Neural cell (in vitro differentiated cells): ENCODE measurements around the gene TOR4A. TPM values are rescaled to one million over a fixed set of nuclear protein-coding genes. Genes with fewer than 3 reads are reported as not detected.

Source experiments
- H2AFZ ChIP-seq: fragments of 200-600, 300-800 bp; sonication (generic), shearing (Covaris generic); 2 replicates; pipeline ENCODE4 v1.6.0; 2014; ENCODE audit warnings: low read depth, mild to moderate bottlenecking, antibody characterized with exemption, low read length, moderate library complexity
- H3F3A ChIP-seq: fragments of 200-600 bp; shearing (Covaris generic); 2 replicates; pipeline ENCODE4 v1.6.1; 2016; ENCODE audit warnings: mild to moderate bottlenecking, moderate library complexity, mixed read lengths, antibody characterized with exemption, low read length; ENCODE audit not compliant: insufficient read depth, poor library complexity, severe bottlenecking
- H3K27ac ChIP-seq: fragments of 200-600, 300-800 bp; sonication (generic), shearing (Covaris generic); 2 replicates; pipeline ENCODE4 v1.5.1; 2014; ENCODE audit warnings: mild to moderate bottlenecking, low read length, moderate library complexity
- H3K27me3 ChIP-seq: fragments of 300-800, 200-600 bp; sonication (generic), shearing (Covaris generic); 2 replicates; pipeline ENCODE4 v1.6.0; 2014; ENCODE audit warnings: mild to moderate bottlenecking, low read depth, low read length, moderate library complexity; ENCODE audit not compliant: insufficient read depth
- H3K36me3 ChIP-seq: fragments of 300-800, 200-600 bp; sonication (generic), shearing (Covaris generic); 2 replicates; pipeline ENCODE4 v1.5.1; 2014; ENCODE audit warnings: mild to moderate bottlenecking, antibody characterized with exemption, low read length, moderate library complexity; ENCODE audit not compliant: insufficient read depth
- H3K4me2 ChIP-seq: fragments of 300-800, 200-600 bp; sonication (generic), shearing (Covaris generic); 2 replicates; pipeline ENCODE4 v1.6.0; 2014; ENCODE audit warnings: mild to moderate bottlenecking, low read length
- H3K4me3 ChIP-seq: fragments of 300-800, 200-600 bp; sonication (generic), shearing (Covaris generic); 2 replicates; pipeline ENCODE4 v1.5.1; 2014; ENCODE audit warnings: mild to moderate bottlenecking, low read length, moderate library complexity
- H3K79me2 ChIP-seq: fragments of 200-600 bp; shearing (Covaris generic); replicated peaks from 2 replicates; pipeline ENCODE4 v1.6.0; 2014; ENCODE audit warnings: mild to moderate bottlenecking, low read length, moderate library complexity; ENCODE audit not compliant: insufficient read depth
- H3K9ac ChIP-seq: fragments of 300-800, 200-600 bp; sonication (generic), shearing (Covaris generic); 2 replicates; pipeline ENCODE4 v1.6.1; 2016; ENCODE audit warnings: mild to moderate bottlenecking, low read length, mixed read lengths
- H3K9me2 ChIP-seq: fragments of 200-600 bp; shearing (Covaris generic); 2 replicates; pipeline ENCODE4 v1.6.1; 2016; ENCODE audit warnings: mild to moderate bottlenecking, low read length, mixed read lengths; ENCODE audit not compliant: insufficient read depth
- H3K9me3 ChIP-seq: fragments of 200-600, 300-800 bp; sonication (generic), shearing (Covaris generic); 2 replicates; pipeline ENCODE4 v1.6.1; 2016; ENCODE audit warnings: mild to moderate bottlenecking, mixed run types, low read length, moderate library complexity, mixed read lengths
- H4K20me1 ChIP-seq: fragments of 200-600 bp; shearing (Covaris generic); 2 replicates; pipeline ENCODE4 v1.6.1; 2016; ENCODE audit warnings: mild to moderate bottlenecking, mixed run types; ENCODE audit not compliant: insufficient read depth
- CTCF ChIP-seq: fragments of 450-650 bp; IDR thresholded peaks from 2 replicates; pipeline ENCODE4 v1.5.1; 2014; ENCODE audit warnings: antibody characterized with exemption, mild to moderate bottlenecking, moderate library complexity; ENCODE audit not compliant: poor library complexity, severe bottlenecking
- EP300 ChIP-seq: fragments of 450-650 bp; conservative IDR thresholded peaks from 2 replicates; pipeline ENCODE4 v1.6.1; 2014; ENCODE audit warnings: antibody characterized with exemption, mild to moderate bottlenecking, moderate library complexity; ENCODE audit not compliant: poor library complexity, severe bottlenecking
- EZH2 ChIP-seq: fragments of 200-600, 300-800 bp; shearing (Covaris generic), sonication (generic); IDR thresholded peaks from 2 replicates; pipeline ENCODE4 v1.6.1; 2014; ENCODE audit warnings: antibody characterized with exemption, low read length, borderline replicate concordance, mild to moderate bottlenecking; ENCODE audit not compliant: insufficient read depth, poor library complexity, severe bottlenecking
- MXI1 ChIP-seq: fragments of 450-650 bp; conservative IDR thresholded peaks from 2 replicates; pipeline ENCODE4 v1.6.1; 2014; ENCODE audit warnings: antibody characterized with exemption, mild to moderate bottlenecking; ENCODE audit not compliant: poor library complexity, severe bottlenecking
- POLR2AphosphoS5 ChIP-seq: IDR thresholded peaks from 2 replicates; pipeline ENCODE4 v1.6.1; 2012
- RAD21 ChIP-seq: fragments of 450-650 bp; conservative IDR thresholded peaks from 2 replicates; pipeline ENCODE4 v1.6.1; 2014; ENCODE audit warnings: antibody characterized with exemption, mild to moderate bottlenecking, moderate library complexity
- SMC3 ChIP-seq: fragments of 450-650 bp; conservative IDR thresholded peaks from 2 replicates; pipeline ENCODE4 v1.6.1; 2014; ENCODE audit warnings: antibody characterized with exemption, mild to moderate bottlenecking, moderate library complexity; ENCODE audit not compliant: poor library complexity
- TAF1 ChIP-seq: IDR thresholded peaks from 2 replicates; pipeline ENCODE4 v1.6.1; 2012; ENCODE audit warnings: low read depth
- polyA plus RNA-seq: library from polyadenylated mRNA; depleted of rRNA; stranded (reverse); fragments of >200 nt; gene quantifications from 2 replicates; pipeline ENCODE4 v1.2.3, GENCODE V29; 2014
- TF ChIP-seq, protein P1 (sequence below): IDR thresholded peaks from 2 replicates; pipeline ENCODE4 v1.6.1; 2012; ENCODE audit warnings: borderline replicate concordance

The TOR4A gene
- polyA plus RNA-seq, 1 donor from 2014 or later, result 0.50 TPM

DNA sequence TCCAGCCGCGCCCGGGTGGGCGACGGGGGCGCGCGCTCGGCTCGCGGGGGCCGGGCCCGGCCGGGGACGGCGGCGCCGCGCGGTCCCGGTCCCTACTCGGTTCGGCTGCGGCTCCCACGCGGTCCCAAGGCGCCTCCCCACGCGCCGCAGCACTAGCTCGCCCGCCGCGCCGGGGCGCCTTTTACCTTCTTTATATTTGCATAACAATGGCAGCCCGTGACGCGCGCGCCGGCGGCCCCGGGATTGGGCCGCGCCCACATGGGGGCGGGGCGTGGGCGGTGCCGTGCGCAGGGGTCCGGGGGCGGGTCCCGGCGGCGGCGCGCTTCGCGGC, 24.6 kb downstream of the TOR4A start, which contains the start of gene NRARP:
Gene NRARP, minus strand, starts transcription at position 154 of the 331 bp plus-strand sequence. CDS start 343 bp downstream, outside the sequence.
- Histone ChIP-seq H4K20me1 (no peaks in the 10 kb centered on the region), H3K4me3 (peak within 1 kb of the TSS; percentile 85), H3K4me2 (no peak within 1 kb of the TSS), H3K79me2 (peaks cover 4% of the 10 kb centered on the region), H3K27ac (no peak within 1 kb of the TSS), H3F3A (no peaks in the 10 kb centered on the region), H2AFZ (no peak within 1 kb of the TSS), H3K36me3 (no peaks in the 10 kb centered on the region), H3K27me3 (no peaks in the 10 kb centered on the region), H3K9me2 (no peaks in the 10 kb centered on the region), H3K9ac (peak within 1 kb of the TSS; percentile 60), H3K9me3 (no peaks in the 10 kb centered on the region)
- TF ChIP-seq EZH2, result no peak
- TF ChIP-seq POLR2AphosphoS5, result peak; percentile 80
- TF ChIP-seq TAF1, result no peak

GRCh38 chr9:137302449-137303150, 25.1 kb downstream of the TOR4A start:
- Histone ChIP-seq H3K4me3 (peak overlapping the region; percentile 64), H3K27ac (no peak overlapping the region), H3K79me2 (peaks cover 4% of the 10 kb centered on the region), H4K20me1 (no peaks in the 10 kb centered on the region), H3F3A (no peaks in the 10 kb centered on the region), H3K9ac (peak overlapping the region; percentile 60), H3K9me3 (no peaks in the 10 kb centered on the region), H3K4me2 (no peak overlapping the region), H3K27me3 (no peaks in the 10 kb centered on the region), H3K36me3 (no peaks in the 10 kb centered on the region), H2AFZ (no peak overlapping the region), H3K9me2 (no peaks in the 10 kb centered on the region)
- TF ChIP-seq MXI1, result no peak
- TF ChIP-seq RAD21, result peak; percentile 30
- TF ChIP-seq TAF1, result no peak
- TF ChIP-seq CTCF, result peak; percentile 74
- TF ChIP-seq POLR2AphosphoS5, result no peak
- TF ChIP-seq EZH2, result no peak
- TF ChIP-seq SMC3, result peak; percentile 57
- TF ChIP-seq, protein P1, sequence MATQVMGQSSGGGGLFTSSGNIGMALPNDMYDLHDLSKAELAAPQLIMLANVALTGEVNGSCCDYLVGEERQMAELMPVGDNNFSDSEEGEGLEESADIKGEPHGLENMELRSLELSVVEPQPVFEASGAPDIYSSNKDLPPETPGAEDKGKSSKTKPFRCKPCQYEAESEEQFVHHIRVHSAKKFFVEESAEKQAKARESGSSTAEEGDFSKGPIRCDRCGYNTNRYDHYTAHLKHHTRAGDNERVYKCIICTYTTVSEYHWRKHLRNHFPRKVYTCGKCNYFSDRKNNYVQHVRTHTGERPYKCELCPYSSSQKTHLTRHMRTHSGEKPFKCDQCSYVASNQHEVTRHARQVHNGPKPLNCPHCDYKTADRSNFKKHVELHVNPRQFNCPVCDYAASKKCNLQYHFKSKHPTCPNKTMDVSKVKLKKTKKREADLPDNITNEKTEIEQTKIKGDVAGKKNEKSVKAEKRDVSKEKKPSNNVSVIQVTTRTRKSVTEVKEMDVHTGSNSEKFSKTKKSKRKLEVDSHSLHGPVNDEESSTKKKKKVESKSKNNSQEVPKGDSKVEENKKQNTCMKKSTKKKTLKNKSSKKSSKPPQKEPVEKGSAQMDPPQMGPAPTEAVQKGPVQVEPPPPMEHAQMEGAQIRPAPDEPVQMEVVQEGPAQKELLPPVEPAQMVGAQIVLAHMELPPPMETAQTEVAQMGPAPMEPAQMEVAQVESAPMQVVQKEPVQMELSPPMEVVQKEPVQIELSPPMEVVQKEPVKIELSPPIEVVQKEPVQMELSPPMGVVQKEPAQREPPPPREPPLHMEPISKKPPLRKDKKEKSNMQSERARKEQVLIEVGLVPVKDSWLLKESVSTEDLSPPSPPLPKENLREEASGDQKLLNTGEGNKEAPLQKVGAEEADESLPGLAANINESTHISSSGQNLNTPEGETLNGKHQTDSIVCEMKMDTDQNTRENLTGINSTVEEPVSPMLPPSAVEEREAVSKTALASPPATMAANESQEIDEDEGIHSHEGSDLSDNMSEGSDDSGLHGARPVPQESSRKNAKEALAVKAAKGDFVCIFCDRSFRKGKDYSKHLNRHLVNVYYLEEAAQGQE, result no peak
- no peak for TF ChIP-seq EP300
